D721Med (cell line): ENCODE results near the gene EFCC1.

ENCODE experiments used
- DNase-seq: peaks from one replicate; pipeline ENCODE4 v3.0.0; 2011; ENCODE audit warnings: low spot score; ENCODE audit not compliant: insufficient read length
- FAIRE-seq: peaks from 2 replicates; lab custom pipeline; 2011; peaks lifted over from hg19 to GRCh38; lab: Jason Lieb, UNC
- TF ChIP-seq, protein P1 (sequence below): IDR thresholded peaks from 2 replicates; pipeline ENCODE4 v1.5.1; 2012; ENCODE audit warnings: mild to moderate bottlenecking, control low read depth; ENCODE audit not compliant: insufficient read depth; ENCODE audit errors: missing control alignments

The EFCC1 gene

DNA sequence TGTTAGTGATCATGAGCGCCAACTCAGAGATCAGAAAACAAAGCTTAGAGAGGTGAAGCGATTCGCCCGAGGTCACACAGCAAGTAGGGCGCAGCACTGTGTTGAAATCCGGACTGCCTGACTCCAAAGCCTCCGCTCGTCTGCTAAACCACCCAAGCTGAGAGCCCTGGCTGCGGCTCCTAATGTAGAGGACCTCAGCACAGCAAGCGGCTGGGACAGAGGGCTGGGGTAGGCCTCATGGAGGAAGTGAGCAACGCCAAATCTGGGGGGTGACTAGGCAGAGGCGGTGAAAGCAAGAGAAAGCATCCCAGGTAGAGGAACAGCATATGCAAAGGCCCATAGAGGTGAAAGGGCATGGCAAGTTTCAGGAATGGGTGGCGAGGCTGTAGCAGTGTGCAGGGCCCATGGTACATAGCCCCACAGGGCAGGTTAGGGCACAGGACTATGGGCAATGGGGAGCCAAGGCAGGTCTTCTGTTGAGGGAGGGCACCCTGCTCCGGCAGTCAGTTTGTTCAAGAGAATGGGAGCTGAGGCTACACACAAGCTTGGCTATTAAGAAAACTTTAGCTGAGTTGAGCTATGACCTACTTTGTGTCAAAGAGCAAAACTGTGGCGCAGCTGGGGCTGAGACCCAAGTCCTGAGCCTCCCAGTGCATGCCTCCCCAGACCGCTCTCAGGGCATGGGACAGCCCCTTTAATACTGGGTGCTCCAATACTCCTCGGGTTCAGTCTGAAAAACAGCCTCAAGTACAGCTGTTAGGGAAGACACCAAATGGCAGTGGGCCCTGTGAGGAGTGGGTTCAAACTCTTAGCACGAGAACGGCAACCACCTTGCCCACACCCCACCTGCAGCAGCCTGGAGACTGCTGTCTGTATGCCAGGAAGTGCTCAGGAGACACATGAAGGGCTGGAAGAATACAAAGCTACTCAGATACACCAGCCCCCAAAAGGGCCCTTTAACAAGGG lies 6.2 kb upstream of the EFCC1 start:
- DNase-seq (no peak), FAIRE-seq (no peak)
- TF ChIP-seq, protein P1, sequence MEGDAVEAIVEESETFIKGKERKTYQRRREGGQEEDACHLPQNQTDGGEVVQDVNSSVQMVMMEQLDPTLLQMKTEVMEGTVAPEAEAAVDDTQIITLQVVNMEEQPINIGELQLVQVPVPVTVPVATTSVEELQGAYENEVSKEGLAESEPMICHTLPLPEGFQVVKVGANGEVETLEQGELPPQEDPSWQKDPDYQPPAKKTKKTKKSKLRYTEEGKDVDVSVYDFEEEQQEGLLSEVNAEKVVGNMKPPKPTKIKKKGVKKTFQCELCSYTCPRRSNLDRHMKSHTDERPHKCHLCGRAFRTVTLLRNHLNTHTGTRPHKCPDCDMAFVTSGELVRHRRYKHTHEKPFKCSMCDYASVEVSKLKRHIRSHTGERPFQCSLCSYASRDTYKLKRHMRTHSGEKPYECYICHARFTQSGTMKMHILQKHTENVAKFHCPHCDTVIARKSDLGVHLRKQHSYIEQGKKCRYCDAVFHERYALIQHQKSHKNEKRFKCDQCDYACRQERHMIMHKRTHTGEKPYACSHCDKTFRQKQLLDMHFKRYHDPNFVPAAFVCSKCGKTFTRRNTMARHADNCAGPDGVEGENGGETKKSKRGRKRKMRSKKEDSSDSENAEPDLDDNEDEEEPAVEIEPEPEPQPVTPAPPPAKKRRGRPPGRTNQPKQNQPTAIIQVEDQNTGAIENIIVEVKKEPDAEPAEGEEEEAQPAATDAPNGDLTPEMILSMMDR = no peak

DNA sequence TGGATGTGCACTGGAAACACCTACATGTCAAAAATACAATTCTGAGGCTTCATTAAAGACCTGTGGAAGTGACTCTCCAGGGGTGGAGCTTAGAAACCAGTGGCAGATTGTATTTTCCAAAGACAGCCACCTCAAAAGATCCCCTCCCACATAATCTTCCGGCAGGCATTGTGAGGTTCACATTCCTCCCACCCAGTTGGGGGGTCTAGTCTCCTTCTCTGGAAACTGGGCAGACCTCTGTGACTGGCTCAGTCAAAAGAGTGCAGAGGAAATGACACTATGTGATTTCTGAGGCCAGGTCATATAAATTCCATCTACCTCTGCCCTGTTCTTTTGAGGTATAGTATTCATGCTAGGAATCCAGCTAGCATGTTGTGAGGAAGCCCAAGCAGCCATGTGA lies 5.4 kb upstream of the EFCC1 start:
- DNase-seq (no peak), FAIRE-seq (no peak)
- TF ChIP-seq, protein P1 = no peak

DNA sequence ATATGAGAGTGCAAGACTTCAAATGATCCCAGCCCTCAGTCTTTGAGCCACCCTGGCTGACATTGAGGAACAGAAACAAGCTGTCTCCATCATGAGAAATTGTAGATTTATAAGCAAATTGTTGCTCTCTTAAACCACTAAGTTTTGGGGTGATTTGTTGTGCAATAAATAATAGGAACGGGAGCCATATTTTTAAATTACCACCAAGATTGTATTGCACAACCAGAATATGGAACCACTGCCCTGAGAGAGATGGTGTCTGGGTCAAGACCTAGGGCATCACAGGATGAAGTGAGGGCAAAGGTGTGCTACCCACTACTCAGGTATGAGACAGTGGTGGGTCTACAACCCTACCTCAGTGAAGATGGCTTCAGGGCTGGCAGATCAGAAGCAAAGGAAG lies 4.9 kb upstream of the EFCC1 start:
- TF ChIP-seq, protein P1 = no peak
- FAIRE-seq = no peak
- no peak for DNase-seq

DNA sequence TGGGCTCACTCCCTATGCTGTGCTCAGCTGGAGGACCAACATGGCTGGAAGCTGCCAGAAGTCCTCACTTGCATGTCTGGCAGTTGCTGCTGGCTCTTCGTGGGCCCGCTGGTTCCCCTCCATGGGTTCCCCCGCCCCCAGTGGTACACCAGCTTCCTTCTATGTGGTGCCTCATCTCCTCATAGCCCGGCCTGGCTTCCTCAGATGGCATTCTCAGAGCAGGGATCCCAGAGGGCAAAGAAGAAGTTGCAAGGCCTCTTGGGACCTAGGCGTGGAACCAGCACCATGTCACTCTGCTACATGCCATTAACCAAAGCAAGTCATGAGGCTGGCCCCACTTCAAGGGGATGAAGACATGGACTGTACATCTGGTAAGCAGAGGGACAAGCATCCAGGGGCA lies 4.4 kb upstream of the EFCC1 start:
- FAIRE-seq = no peak
- TF ChIP-seq, protein P1 = no peak
- no peak for DNase-seq

DNA sequence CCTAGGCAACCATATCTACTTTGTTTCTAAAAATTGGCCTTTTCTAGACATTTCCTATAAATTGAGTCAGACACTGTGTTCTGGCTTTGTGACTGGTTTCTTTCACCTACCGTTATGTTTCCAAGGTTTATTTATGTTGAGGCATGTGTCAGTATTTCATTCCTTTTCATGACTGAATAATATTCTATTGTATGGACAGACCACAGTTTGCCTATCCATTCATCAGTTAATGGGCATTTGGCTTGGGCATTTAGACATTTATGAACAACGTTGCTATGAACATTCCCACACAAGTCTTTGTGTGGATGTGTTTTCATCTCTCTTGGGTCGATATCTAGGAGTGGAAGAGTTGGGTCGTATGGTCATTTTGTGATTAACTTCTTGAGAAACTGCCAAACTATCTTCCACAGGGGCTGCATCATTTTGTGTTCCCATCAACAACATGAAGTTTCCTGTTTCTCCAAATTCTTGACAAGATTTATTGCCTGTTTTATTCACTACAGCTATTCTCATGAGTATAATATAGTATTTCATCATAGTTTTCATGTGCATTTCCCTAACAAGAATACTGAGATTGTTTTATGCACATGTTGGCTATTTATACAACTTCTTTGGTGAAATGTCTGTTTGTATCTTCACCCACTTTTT lies 3.5 kb upstream of the EFCC1 start:
- DNase-seq = no peak
- FAIRE-seq = no peak
- TF ChIP-seq, protein P1 = no peak

DNA sequence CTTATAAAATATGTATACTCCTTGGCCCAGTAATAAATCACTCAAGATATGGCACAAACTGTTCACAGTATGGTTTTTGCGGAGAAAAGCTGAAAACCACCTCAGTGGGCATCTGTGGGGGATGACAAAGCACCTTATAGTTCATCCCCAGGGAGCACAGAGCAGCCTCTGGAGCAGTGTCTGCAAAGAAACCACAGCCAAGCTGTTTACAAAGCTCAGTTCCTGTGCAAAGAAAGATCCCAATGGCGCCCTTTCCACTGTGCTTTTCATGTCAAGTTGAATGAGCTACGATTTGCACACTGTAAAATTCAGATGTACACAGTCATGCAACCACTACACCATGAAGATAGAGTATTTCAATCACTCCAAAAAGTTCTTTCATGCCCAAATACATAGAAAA lies 2.5 kb upstream of the EFCC1 start:
- TF ChIP-seq, protein P1 = no peak
- DNase-seq = no peak
- no peak for FAIRE-seq
